Memory B cell (primary cell): ENCODE data around the gene TRAF3IP1.
A peak's percentile ranks its signal among the peaks of the same experiment; 100 is the strongest.

ENCODE experiments used
- ATAC-seq: fragments of 150-1000 bp; cut with Tn5 transposase; 2 replicates; pipeline ENCODE4 v1.10.0; 2021; ENCODE audit warnings: low read depth, mild to moderate bottlenecking, moderate library complexity
- DNase-seq, 2 donors: peaks; one replicate each; pipeline ENCODE4 v3.0.0; 2022; ENCODE audit warnings: low spot score in 2 of 2
- H3K27ac Mint-ChIP-seq: one replicate; pipeline ENCODE4 v1.8.0; 2022; ENCODE audit warnings: mild to moderate bottlenecking, moderate library complexity, mixed read lengths
- H3K27me3 Mint-ChIP-seq: one replicate; pipeline ENCODE4 v1.8.0; 2022; ENCODE audit warnings: mixed read lengths
- H3K36me3 Mint-ChIP-seq: one replicate; pipeline ENCODE4 v1.8.0; 2022; ENCODE audit warnings: mild to moderate bottlenecking, mixed read lengths
- H3K4me1 Mint-ChIP-seq: one replicate; pipeline ENCODE4 v1.8.0; 2022; ENCODE audit warnings: mixed read lengths
- H3K4me3 Mint-ChIP-seq: one replicate; pipeline ENCODE4 v1.8.0; 2022; ENCODE audit warnings: mild to moderate bottlenecking, moderate library complexity, mixed read lengths
- H3K9me3 Mint-ChIP-seq: one replicate; pipeline ENCODE4 v1.8.0; 2022; ENCODE audit warnings: mixed read lengths

The TRAF3IP1 gene

GRCh38 chr2:238284802-238285515 lies 35.4 kb upstream of the TRAF3IP1 start:
- no peak overlapping the region for H3K27ac Mint-ChIP-seq
- H3K4me3 Mint-ChIP-seq, result no peak overlapping the region
- H3K27me3 Mint-ChIP-seq, result no peaks in the 10 kb centered on the region
- ATAC-seq, result no peak
- H3K9me3 Mint-ChIP-seq, result no peaks in the 10 kb centered on the region
- peaks cover 46% of the 10 kb centered on the region for H3K4me1 Mint-ChIP-seq
- no peak for DNase-seq
- peaks cover 2% of the 10 kb centered on the region for H3K36me3 Mint-ChIP-seq

GRCh38 chr2:238285653-238286082 lies 34.6 kb upstream of the TRAF3IP1 start:
- H3K4me3 Mint-ChIP-seq, result no peak overlapping the region
- ATAC-seq, result no peak
- no peaks in the 10 kb centered on the region for H3K36me3 Mint-ChIP-seq
- no peak for DNase-seq
- H3K9me3 Mint-ChIP-seq, result no peaks in the 10 kb centered on the region
- no peaks in the 10 kb centered on the region for H3K27me3 Mint-ChIP-seq
- peaks cover 46% of the 10 kb centered on the region for H3K4me1 Mint-ChIP-seq
- H3K27ac Mint-ChIP-seq, result no peak overlapping the region

- no peak overlapping the region for H3K4me3 Mint-ChIP-seq
- no peaks in the 10 kb centered on the region for H3K9me3 Mint-ChIP-seq
- no peaks in the 10 kb centered on the region for H3K36me3 Mint-ChIP-seq
- DNase-seq (no peak), ATAC-seq (no peak)
- no peaks in the 10 kb centered on the region for H3K27me3 Mint-ChIP-seq
- H3K27ac Mint-ChIP-seq, result peak overlapping the region; percentile 38
- peaks cover 45% of the 10 kb centered on the region for H3K4me1 Mint-ChIP-seq
Observed at GRCh38 chr2:238286095-238286494, 34.2 kb upstream of the TRAF3IP1 start.

- Mint-ChIP-seq H3K4me3 (no peak overlapping the region), H3K27ac (peak overlapping the region; percentile 38), H3K9me3 (no peaks in the 10 kb centered on the region), H3K27me3 (no peaks in the 10 kb centered on the region), H3K4me1 (peaks cover 45% of the 10 kb centered on the region), H3K36me3 (no peaks in the 10 kb centered on the region)
- DNase-seq (no peak), ATAC-seq (no peak)
Observed at GRCh38 chr2:238286551-238286950, 33.8 kb upstream of the TRAF3IP1 start.

GRCh38 chr2:238286987-238287736 lies 33.2 kb upstream of the TRAF3IP1 start:
- Mint-ChIP-seq H3K4me1 (peaks cover 44% of the 10 kb centered on the region), H3K36me3 (no peaks in the 10 kb centered on the region), H3K9me3 (no peaks in the 10 kb centered on the region), H3K27me3 (no peaks in the 10 kb centered on the region), H3K27ac (peak overlapping the region; percentile 97), H3K4me3 (peak overlapping the region; percentile 80)
- ATAC-seq (no peak), DNase-seq (no peak)

- Mint-ChIP-seq H3K4me1 (peaks cover 37% of the 10 kb centered on the region), H3K27me3 (no peaks in the 10 kb centered on the region), H3K36me3 (no peaks in the 10 kb centered on the region), H3K4me3 (peak within 1 kb of the TSS; percentile 97), H3K27ac (peak within 1 kb of the TSS; percentile 97), H3K9me3 (no peaks in the 10 kb centered on the region)
- DNase-seq (peak in 1 of 2 donors; percentile 13), ATAC-seq (peak; percentile 16)
Observed at GRCh38 chr2:238287737-238288649, 32.3 kb upstream of the TRAF3IP1 start, which contains the start of gene PER2. PER2 (minus strand) TSS chr2:238288610; CDS start chr2:238277936, 10,674 bp downstream.

GRCh38 chr2:238288650-238289573 lies 31.4 kb upstream of the TRAF3IP1 start:
- no peaks in the 10 kb centered on the region for H3K36me3 Mint-ChIP-seq
- no peaks in the 10 kb centered on the region for H3K27me3 Mint-ChIP-seq
- ATAC-seq (peak; percentile 86), DNase-seq (peak; percentile 95 to 97)
- H3K4me3 Mint-ChIP-seq, result peak overlapping the region; percentile 97
- H3K9me3 Mint-ChIP-seq, result no peaks in the 10 kb centered on the region
- peaks cover 28% of the 10 kb centered on the region for H3K4me1 Mint-ChIP-seq
- peak overlapping the region; percentile 97 for H3K27ac Mint-ChIP-seq

- Mint-ChIP-seq H3K27ac (peak overlapping the region; percentile 97), H3K27me3 (no peaks in the 10 kb centered on the region), H3K9me3 (no peaks in the 10 kb centered on the region), H3K36me3 (no peaks in the 10 kb centered on the region), H3K4me3 (peak overlapping the region; percentile 97), H3K4me1 (peaks cover 27% of the 10 kb centered on the region)
- DNase-seq (no peak), ATAC-seq (no peak)
Observed at GRCh38 chr2:238289574-238289973, 30.7 kb upstream of the TRAF3IP1 start.

- no peak for DNase-seq
- peak overlapping the region; percentile 51 for H3K27ac Mint-ChIP-seq
- H3K36me3 Mint-ChIP-seq, result no peaks in the 10 kb centered on the region
- peaks cover 2% of the 10 kb centered on the region for H3K27me3 Mint-ChIP-seq
- H3K4me3 Mint-ChIP-seq, result peak overlapping the region; percentile 97
- peaks cover 26% of the 10 kb centered on the region for H3K4me1 Mint-ChIP-seq
- H3K9me3 Mint-ChIP-seq, result no peaks in the 10 kb centered on the region
- ATAC-seq, result no peak
Observed at GRCh38 chr2:238290091-238290509, 30.2 kb upstream of the TRAF3IP1 start.

GRCh38 chr2:238290715-238291549 lies 29.4 kb upstream of the TRAF3IP1 start:
- ATAC-seq (no peak), DNase-seq (no peak)
- Mint-ChIP-seq H3K4me1 (peaks cover 24% of the 10 kb centered on the region), H3K36me3 (no peaks in the 10 kb centered on the region), H3K27me3 (peaks cover 4% of the 10 kb centered on the region), H3K4me3 (no peak overlapping the region), H3K27ac (no peak overlapping the region), H3K9me3 (no peaks in the 10 kb centered on the region)

GRCh38 chr2:238291550-238292281 lies 28.6 kb upstream of the TRAF3IP1 start:
- H3K4me3 Mint-ChIP-seq, result no peak overlapping the region
- H3K27ac Mint-ChIP-seq, result no peak overlapping the region
- H3K27me3 Mint-ChIP-seq, result peaks cover 4% of the 10 kb centered on the region
- H3K36me3 Mint-ChIP-seq, result no peaks in the 10 kb centered on the region
- ATAC-seq, result no peak
- DNase-seq, result no peak
- no peaks in the 10 kb centered on the region for H3K9me3 Mint-ChIP-seq
- peaks cover 22% of the 10 kb centered on the region for H3K4me1 Mint-ChIP-seq

- Mint-ChIP-seq H3K4me3 (no peak overlapping the region), H3K27ac (no peak overlapping the region), H3K27me3 (peaks cover 8% of the 10 kb centered on the region), H3K9me3 (no peaks in the 10 kb centered on the region), H3K36me3 (no peaks in the 10 kb centered on the region), H3K4me1 (peaks cover 12% of the 10 kb centered on the region)
- DNase-seq (no peak), ATAC-seq (no peak)
Observed at GRCh38 chr2:238294046-238294392, 26.3 kb upstream of the TRAF3IP1 start.
